DND-41 (cell line): Measurements from ENCODE around the gene ZNF519.
"Not testable (repeated sequence)": the region's sequence is repeated elsewhere in the genome, so short reads cannot be mapped to it uniquely, and the experiment has no call there.

Experiments used
- EZH2 ChIP-seq: IDR thresholded peaks from 3 replicates; pipeline ENCODE4 v1.6.1; 2012; ENCODE audit warnings: borderline replicate concordance, low read depth, mild to moderate bottlenecking, moderate library complexity, low read length, inconsistent platforms; ENCODE audit not compliant: severe bottlenecking
- TF ChIP-seq, protein P1 (sequence below): IDR thresholded peaks from 2 replicates; pipeline ENCODE4 v1.5.1; 2012; ENCODE audit warnings: borderline replicate concordance, low read length, moderate library complexity, mild to moderate bottlenecking; ENCODE audit not compliant: poor library complexity, severe bottlenecking; ENCODE audit errors: extremely low read depth

DNA sequence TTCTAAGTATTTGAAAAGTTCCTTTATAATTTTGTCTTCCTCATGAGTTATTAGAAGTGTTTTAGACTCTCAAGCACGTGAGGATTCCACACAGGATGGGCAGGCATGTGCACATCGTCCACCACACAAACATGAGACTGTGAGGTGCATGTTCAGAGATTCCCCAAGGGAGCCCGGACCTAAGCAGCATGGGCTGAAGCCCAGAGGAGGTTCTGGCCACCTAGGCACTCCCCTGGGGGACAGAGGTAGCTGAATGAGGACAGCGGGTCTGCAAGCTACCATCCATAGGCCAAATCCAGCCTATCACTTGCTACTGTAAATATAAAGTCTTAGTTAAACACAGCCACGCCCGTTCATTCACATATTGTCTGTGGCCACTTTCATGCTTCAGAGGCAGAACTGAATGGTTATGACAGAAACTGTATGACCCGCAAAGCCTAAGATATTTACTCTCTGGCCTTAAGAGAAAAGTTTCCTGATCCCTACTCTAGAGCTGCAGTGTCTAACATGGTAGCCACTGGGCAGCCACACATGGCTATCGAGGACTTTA is 19.4 kb upstream of the ZNF519 start:
- TF ChIP-seq, protein P1, sequence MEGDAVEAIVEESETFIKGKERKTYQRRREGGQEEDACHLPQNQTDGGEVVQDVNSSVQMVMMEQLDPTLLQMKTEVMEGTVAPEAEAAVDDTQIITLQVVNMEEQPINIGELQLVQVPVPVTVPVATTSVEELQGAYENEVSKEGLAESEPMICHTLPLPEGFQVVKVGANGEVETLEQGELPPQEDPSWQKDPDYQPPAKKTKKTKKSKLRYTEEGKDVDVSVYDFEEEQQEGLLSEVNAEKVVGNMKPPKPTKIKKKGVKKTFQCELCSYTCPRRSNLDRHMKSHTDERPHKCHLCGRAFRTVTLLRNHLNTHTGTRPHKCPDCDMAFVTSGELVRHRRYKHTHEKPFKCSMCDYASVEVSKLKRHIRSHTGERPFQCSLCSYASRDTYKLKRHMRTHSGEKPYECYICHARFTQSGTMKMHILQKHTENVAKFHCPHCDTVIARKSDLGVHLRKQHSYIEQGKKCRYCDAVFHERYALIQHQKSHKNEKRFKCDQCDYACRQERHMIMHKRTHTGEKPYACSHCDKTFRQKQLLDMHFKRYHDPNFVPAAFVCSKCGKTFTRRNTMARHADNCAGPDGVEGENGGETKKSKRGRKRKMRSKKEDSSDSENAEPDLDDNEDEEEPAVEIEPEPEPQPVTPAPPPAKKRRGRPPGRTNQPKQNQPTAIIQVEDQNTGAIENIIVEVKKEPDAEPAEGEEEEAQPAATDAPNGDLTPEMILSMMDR: not testable (repeated sequence)
- not testable (repeated sequence) for TF ChIP-seq EZH2
